Endothelial cell of hepatic sinusoid (primary cell): ENCODE results near the gene IGSF11.

Experiments used
- in situ Hi-C: cut with HindIII; loops from 2 replicates; pipeline ENCODE4 v1.10.0; 2017; ENCODE audit warnings: low sequenced_read_pairs

Gene IGSF11

GRCh38 chr3:118955914-118956556 lies 78.6 kb downstream of the IGSF11 start:
- in situ Hi-C loops, result no loop called here

GRCh38 chr3:118951089-118951488 lies 83.6 kb downstream of the IGSF11 start:
- in situ Hi-C loops, result no loop called here

GRCh38 chr3:118949113-118949760 lies 85.4 kb downstream of the IGSF11 start:
- in situ Hi-C loops, result no loop called here

- in situ Hi-C loops, result no loop called here
Observed at GRCh38 chr3:118948146-118948545, 86.5 kb downstream of the IGSF11 start.

GRCh38 chr3:118946449-118946848 lies 88.2 kb downstream of the IGSF11 start:
- in situ Hi-C loops, result no loop called here

GRCh38 chr3:118945834-118946233 lies 88.8 kb downstream of the IGSF11 start:
- in situ Hi-C loops, result no loop called here

GRCh38 chr3:118943597-118943996 lies 91.0 kb downstream of the IGSF11 start:
- in situ Hi-C loops, result no loop called here

GRCh38 chr3:118942671-118943070 lies 92.0 kb downstream of the IGSF11 start:
- in situ Hi-C loops, result no loop called here

GRCh38 chr3:118942195-118942594 lies 92.5 kb downstream of the IGSF11 start:
- in situ Hi-C loops, result no loop called here

- in situ Hi-C loops, result no loop called here
Observed at GRCh38 chr3:118941236-118941635, 93.4 kb downstream of the IGSF11 start.

- in situ Hi-C loops, result no loop called here
Observed at GRCh38 chr3:118938183-118938961, 96.3 kb downstream of the IGSF11 start.

- in situ Hi-C loops, result no loop called here
Observed at GRCh38 chr3:118936811-118937210, 97.8 kb downstream of the IGSF11 start.

GRCh38 chr3:118932822-118933558 lies 101.7 kb downstream of the IGSF11 start:
- in situ Hi-C loops, result no loop called here

GRCh38 chr3:118931996-118932395 lies 102.7 kb downstream of the IGSF11 start:
- in situ Hi-C loops, result no loop called here

- in situ Hi-C loops, result no loop called here
Observed at GRCh38 chr3:118927449-118927848, 107.2 kb downstream of the IGSF11 start.

- in situ Hi-C loops, result no loop called here
Observed at GRCh38 chr3:118912188-118912587, 122.5 kb downstream of the IGSF11 start.

- in situ Hi-C loops, result no loop called here
Observed at GRCh38 chr3:118910332-118910731, 124.3 kb downstream of the IGSF11 start.

GRCh38 chr3:118909763-118910162 lies 124.9 kb downstream of the IGSF11 start:
- in situ Hi-C loops, result no loop called here

GRCh38 chr3:118907909-118908308 lies 126.7 kb downstream of the IGSF11 start:
- in situ Hi-C loops, result no loop called here

GRCh38 chr3:118900737-118901525 lies 133.7 kb downstream of the IGSF11 start:
- in situ Hi-C loops, result no loop called here
